ENCODE measurements around the gene ZNF74.

DNA sequence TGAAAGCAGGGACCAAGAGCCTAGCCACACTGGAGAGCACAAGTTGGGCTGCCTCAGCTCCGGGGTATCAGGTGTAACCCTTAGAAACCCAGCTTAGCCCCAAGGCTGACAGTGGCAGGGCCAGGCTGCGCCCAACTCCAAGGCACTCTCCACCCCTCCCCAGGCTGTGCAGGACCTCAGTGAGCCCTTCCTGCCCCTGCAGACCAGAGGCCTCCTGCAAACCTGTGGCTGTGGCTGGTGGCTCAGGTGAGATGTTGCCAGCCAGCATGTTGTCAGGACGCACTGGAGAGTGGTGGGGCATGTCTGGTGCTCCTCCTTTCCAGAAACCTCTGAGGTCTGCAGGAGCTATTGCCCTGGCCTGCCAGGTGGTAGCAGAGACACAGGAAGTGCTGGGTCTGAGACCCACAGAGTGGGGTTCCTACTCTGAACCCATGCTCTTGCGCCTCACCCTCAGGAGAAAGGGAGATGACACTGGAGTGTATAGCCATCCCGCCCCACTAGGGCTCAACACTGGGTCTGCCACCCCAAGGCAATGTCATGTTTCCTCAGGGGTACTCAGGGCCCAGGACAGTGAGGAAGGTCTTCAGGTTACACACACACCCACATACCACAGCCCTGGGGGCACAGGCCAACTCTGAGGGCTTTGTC lies 46.1 kb downstream of the ZNF74 start:
- TF ChIP-seq EZH2phosphoT487 (IDR thresholded peaks at IDR 0.05), result no peak
- TF ChIP-seq, protein P1, sequence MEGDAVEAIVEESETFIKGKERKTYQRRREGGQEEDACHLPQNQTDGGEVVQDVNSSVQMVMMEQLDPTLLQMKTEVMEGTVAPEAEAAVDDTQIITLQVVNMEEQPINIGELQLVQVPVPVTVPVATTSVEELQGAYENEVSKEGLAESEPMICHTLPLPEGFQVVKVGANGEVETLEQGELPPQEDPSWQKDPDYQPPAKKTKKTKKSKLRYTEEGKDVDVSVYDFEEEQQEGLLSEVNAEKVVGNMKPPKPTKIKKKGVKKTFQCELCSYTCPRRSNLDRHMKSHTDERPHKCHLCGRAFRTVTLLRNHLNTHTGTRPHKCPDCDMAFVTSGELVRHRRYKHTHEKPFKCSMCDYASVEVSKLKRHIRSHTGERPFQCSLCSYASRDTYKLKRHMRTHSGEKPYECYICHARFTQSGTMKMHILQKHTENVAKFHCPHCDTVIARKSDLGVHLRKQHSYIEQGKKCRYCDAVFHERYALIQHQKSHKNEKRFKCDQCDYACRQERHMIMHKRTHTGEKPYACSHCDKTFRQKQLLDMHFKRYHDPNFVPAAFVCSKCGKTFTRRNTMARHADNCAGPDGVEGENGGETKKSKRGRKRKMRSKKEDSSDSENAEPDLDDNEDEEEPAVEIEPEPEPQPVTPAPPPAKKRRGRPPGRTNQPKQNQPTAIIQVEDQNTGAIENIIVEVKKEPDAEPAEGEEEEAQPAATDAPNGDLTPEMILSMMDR (IDR thresholded peaks at IDR 0.05), result no peak
- TF ChIP-seq EZH2 (IDR thresholded peaks at IDR 0.05), result no peak

Measured in neural progenitor cell (in vitro differentiated cells).